HepG2 (cell line): ENCODE results near the gene SDK1. TPM values are rescaled to one million over a fixed set of nuclear protein-coding genes. Genes with fewer than 3 reads are reported as not detected.

Experiments
- ATAC-seq: fragments of 200-7000 bp; cut with Tn5 transposase; 3 replicates; pipeline ENCODE4 v1.9.1; 2020; ENCODE audit warnings: mild to moderate bottlenecking, moderate library complexity
- BruUV-seq: library from RNA; stranded (reverse); fragments of 400-500 nt; replicated peaks from 2 replicates; lab custom pipeline; 2021; lab: Mats Ljungman, UMichigan
- CTCF ChIA-PET: fragments of 300-600 bp; formaldehyde crosslinking; extraction: SDS; loops from one replicate; lab custom pipeline; 2021; ENCODE audit warnings: low total read pairs, inconsistent platforms, low intra/inter-chr PET ratio; lab: Yijun Ruan, JAX
- POLR2A ChIA-PET: fragments of 350-600 bp; sonication (Branson Sonifier 250); formaldehyde crosslinking; loops from one replicate; lab custom pipeline; 2020; ENCODE audit warnings: antibody characterized with exemption, inconsistent platforms; lab: Yijun Ruan, JAX
- DNase-seq: peaks from one replicate; pipeline ENCODE4 v3.0.0-alpha.2; 2015; ENCODE audit warnings: low spot score
- FAIRE-seq: peaks from 3 replicates; lab custom pipeline; 2011; peaks lifted over from hg19 to GRCh38; lab: Jason Lieb, UNC
- H2AFZ ChIP-seq: one replicate; pipeline ENCODE4 v1.6.1; 2011; ENCODE audit warnings: low read length, inconsistent platforms
- H3K27ac ChIP-seq: fragments of 300-600 bp; 3 replicates; pipeline ENCODE4 v1.8.0; 2011; ENCODE audit warnings: mixed run types, mild to moderate bottlenecking, mixed read lengths, low read length, inconsistent platforms; ENCODE audit not compliant: insufficient read depth; ENCODE audit errors: extremely low read length
- H3K27me3 ChIP-seq, 2 experiments: fragments of 200-600 bp in 1 of 2; 2 replicates in 1 of 2; 3 replicates in 1 of 2; pipeline versions ENCODE4 v1.6.0 to v1.8.0; 2011; ENCODE audit warnings: low read length in 2 of 2, mild to moderate bottlenecking in 2 of 2, moderate library complexity in 2 of 2, inconsistent platforms in 1 of 2; ENCODE audit not compliant: insufficient read depth in 2 of 2, control insufficient read depth in 1 of 2
- H3K36me3 ChIP-seq, 2 experiments: fragments of 200-600 bp in 1 of 2; replicated peaks in 1 of 2; 2 replicates in 1 of 2; 3 replicates in 1 of 2; pipeline versions ENCODE4 v1.5.1 to v1.8.0; 2011; ENCODE audit warnings: low read length in 2 of 2, inconsistent platforms in 1 of 2; ENCODE audit not compliant: insufficient read depth in 2 of 2, control insufficient read depth in 1 of 2
- H3K4me1 ChIP-seq: 2 replicates; pipeline ENCODE4 v1.5.1; 2012; ENCODE audit warnings: low read length, inconsistent platforms; ENCODE audit not compliant: insufficient read depth
- H3K4me2 ChIP-seq: 2 replicates; pipeline ENCODE4 v1.6.0; 2011; ENCODE audit warnings: low read depth, low read length, inconsistent platforms
- H3K4me3 ChIP-seq, 3 experiments: fragments of 200-600 bp in 1 of 3; sonication (generic), shearing (Covaris generic) in 1 of 3; replicated peaks in 1 of 3; 2 replicates each; pipeline ENCODE4 v1.5.1; 2011 to 2016; ENCODE audit warnings: low read length in 3 of 3, inconsistent platforms in 2 of 3, low read depth in 2 of 3, mild to moderate bottlenecking in 2 of 3, control low read depth in 1 of 3, mixed read lengths in 1 of 3; ENCODE audit not compliant: insufficient read depth in 1 of 3
- H3K79me2 ChIP-seq: one replicate; pipeline ENCODE4 v1.6.1; 2011; ENCODE audit warnings: low read length, inconsistent platforms; ENCODE audit not compliant: insufficient read depth
- H3K9ac ChIP-seq: 2 replicates; pipeline ENCODE4 v1.6.0; 2011; ENCODE audit warnings: mild to moderate bottlenecking, low read depth, low read length, inconsistent platforms; ENCODE audit not compliant: insufficient read depth
- H3K9me3 ChIP-seq: 2 replicates; pipeline ENCODE4 v1.5.1; 2012; ENCODE audit warnings: mild to moderate bottlenecking, low read length
- H4K20me1 ChIP-seq: 2 replicates; pipeline ENCODE4 v1.6.0; 2011; ENCODE audit warnings: inconsistent platforms, mild to moderate bottlenecking, low read length, moderate library complexity; ENCODE audit not compliant: insufficient read depth
- BATF2 ChIP-seq: sonication (generic); formaldehyde crosslinking; IDR thresholded peaks from 2 replicates; pipeline ENCODE4 v1.8.0; 2022; ENCODE audit warnings: mild to moderate bottlenecking, missing genetic modification reagents, moderate library complexity
- KMT2B ChIP-seq: IDR thresholded peaks from 2 replicates; pipeline ENCODE4 v1.6.1; 2016; ENCODE audit warnings: missing genetic modification reagents, missing compliant biosample characterization
- MAFG ChIP-seq: sonication (generic); formaldehyde crosslinking; IDR thresholded peaks from 2 replicates; pipeline ENCODE4 v1.5.1; 2020; ENCODE audit warnings: mild to moderate bottlenecking, missing genetic modification reagents
- MTF1 ChIP-seq: sonication (generic); formaldehyde crosslinking; IDR thresholded peaks from 2 replicates; pipeline ENCODE4 v1.5.0; 2020; ENCODE audit warnings: missing genetic modification reagents
- NCOA1 ChIP-seq: sonication (generic); formaldehyde crosslinking; IDR thresholded peaks from 2 replicates; pipeline ENCODE4 v1.9.0; 2021; ENCODE audit warnings: missing genetic modification reagents
- RARA ChIP-seq: IDR thresholded peaks from 2 replicates; pipeline ENCODE4 v1.6.1; 2016; ENCODE audit warnings: missing genetic modification reagents, missing compliant biosample characterization
- SP1 ChIP-seq, 2 experiments: fragments of 450-650 bp in 1 of 2; sonication (generic) in 1 of 2; formaldehyde crosslinking in 1 of 2; IDR thresholded peaks; 2 replicates each; pipeline versions ENCODE4 v1.4.0 to v1.6.1; 2016 to 2020; ENCODE audit warnings: missing genetic modification reagents in 1 of 2
- SUZ12 ChIP-seq: fragments of 150-350 bp; IDR thresholded peaks from 2 replicates; pipeline ENCODE4 v1.6.1; 2014; ENCODE audit warnings: low read depth, low read length
- ZNF343 ChIP-seq: sonication (generic); formaldehyde crosslinking; IDR thresholded peaks from 2 replicates; pipeline ENCODE4 v1.4.0; 2020; ENCODE audit warnings: mild to moderate bottlenecking, missing genetic modification reagents
- ZNF713 ChIP-seq: sonication (generic); formaldehyde crosslinking; IDR thresholded peaks from 2 replicates; pipeline ENCODE4 v1.4.0; 2020; ENCODE audit warnings: mild to moderate bottlenecking, missing genetic modification reagents
- WGBS: methylation state at CpG from one replicate; pipeline ENCODE4 v1.1.6; 2017; ENCODE audit warnings: low lambda C conversion rate; 5-methylcytosine and 5-hydroxymethylcytosine counted together
- in situ Hi-C: cut with HindIII; loops from 2 replicates; pipeline ENCODE4 v1.10.0; 2017; ENCODE audit warnings: low pct_unique_long_range_greater_than_20kb; ENCODE audit not compliant: extremely low pct_ligation_motif_present
- intact Hi-C: fragments of 100-400 bp; cut with micrococcal nuclease; formaldehyde crosslinking; loops from one replicate; pipeline ENCODE4 v1.10.0; 2022; ENCODE audit not compliant: unreplicated experiment
- polyA plus RNA-seq, 8 experiments: library from polyadenylated mRNA; depleted of rRNA in 3 of 8; stranded (reverse) in 7 of 8; unstranded in 1 of 8; fragments of >200 nt; fragmentation: Illumina TruSeq in 4 of 8; extraction: Trizol in 4 of 8; gene quantifications; 2 replicates each; pipeline versions ENCODE4 v1.2.1 to v1.2.3, GENCODE V29; 2011 to 2016; ENCODE audit warnings: low read depth in 4 of 8, missing spikeins in 1 of 8, mixed read lengths in 1 of 8; ENCODE audit not compliant: insufficient read depth in 1 of 8
- total RNA-seq, 5 experiments: library from RNA; depleted of rRNA; stranded (reverse); fragments of >200 nt; fragmentation: Illumina TruSeq; extraction: Trizol; gene quantifications; 2 replicates each; pipeline ENCODE4 v1.2.3, GENCODE V29; 2016; ENCODE audit warnings: low read depth in 1 of 5

SDK1 gene
- total and polyA plus RNA-seq, 2 of the 13 experiments (the other 11 are each of a cell fraction or from before 2014, with no cell fraction given): 0.35 to 2.4 TPM

- CTCF ChIA-PET: no interaction called here
- H3K9me3 ChIP-seq: peaks cover 5% of the 10 kb centered on the region; the same call in 1 of the 2 replicates
- TF ChIP-seq NCOA1 (CRISPR knock-in tag) (no peak), SUZ12 (no peak), RARA (no peak), ZNF713 (CRISPR knock-in tag) (no peak), KMT2B (no peak), MAFG (CRISPR knock-in tag) (no peak), MTF1 (CRISPR knock-in tag) (no peak), SP1 (IDR thresholded peaks at IDR 0.05) (no peak), SP1 (CRISPR knock-in tag; IDR thresholded peaks at IDR 0.05) (no peak), BATF2 (no peak), ZNF343 (CRISPR knock-in tag) (no peak)
- no peaks in the 10 kb centered on the region for H4K20me1 ChIP-seq
- ATAC-seq: no peak
- POLR2A ChIA-PET: no interaction called here
- in situ Hi-C loops (no loop called here), intact Hi-C loops (no loop called here)
- no peak for FAIRE-seq
- no peak overlapping the region for H2AFZ ChIP-seq
- no peak for DNase-seq
- no peaks in the 10 kb centered on the region for H3K79me2 ChIP-seq
- peaks cover 8% of the 10 kb centered on the region for H3K4me1 ChIP-seq
- WGBS: 86% methylated on average over 11 of the region's 16 CpGs
- H3K27me3 ChIP-seq: no peaks in the 10 kb centered on the region
- H3K36me3 ChIP-seq: no peaks in the 10 kb centered on the region
- no peak overlapping the region for H3K9ac ChIP-seq
- H3K4me2 ChIP-seq: no peak overlapping the region
- H3K27ac ChIP-seq: no peak overlapping the region
- BruUV-seq: no TSS peak
- H3K4me3 ChIP-seq: no peak overlapping the region
These were observed 901.9 kb downstream of the SDK1 start for GRCh38 chr7:4202954-4203353.
